Stimulated activated CD4-positive, alpha-beta T cell treated with anti-CD3 and anti-CD28 coated beads, Interleukin-12 subunit alpha, Interleukin-12 subunit beta, amount 100 ng/mL, for 48 hours (primary cell): Measurements from ENCODE around the gene GRB2.
"Not testable (repeated sequence)": the region's sequence is repeated elsewhere in the genome, so short reads cannot be mapped to it uniquely, and the experiment has no call there.

Experiments
- DNase-seq, 3 donors: peaks; one replicate each; pipeline ENCODE4 v3.0.0-alpha.2; 2020; ENCODE audit warnings: low read depth in 2 of 3, low spot score in 1 of 3

GRB2 gene

GRCh38 chr17:75321506-75321905 is 84.0 kb downstream of the GRB2 start:
- DNase-seq, result no peak

- no peak for DNase-seq
These were observed 85.4 kb downstream of the GRB2 start for GRCh38 chr17:75319904-75320691.

GRCh38 chr17:75318615-75319222 is 86.8 kb downstream of the GRB2 start:
- no peak for DNase-seq

DNA sequence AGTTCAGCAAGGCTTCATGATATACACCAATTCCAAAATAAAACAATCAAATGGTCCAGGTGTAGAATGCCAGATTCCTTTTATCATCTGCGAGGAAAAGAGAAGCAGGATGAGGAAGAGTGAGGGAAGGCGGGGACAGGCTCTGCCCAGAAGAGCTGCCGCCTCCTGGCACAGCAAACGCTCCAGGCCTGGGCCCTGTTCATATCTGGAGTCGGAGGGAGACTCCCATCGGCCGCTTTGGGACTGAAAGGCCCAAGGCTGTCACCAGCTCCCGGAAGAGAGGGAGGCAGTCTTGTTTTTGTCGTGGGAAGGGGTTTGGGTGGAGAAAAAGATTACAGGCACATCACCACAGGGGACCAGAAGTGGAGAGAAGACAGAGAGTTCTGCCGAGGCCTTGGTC is 87.3 kb downstream of the GRB2 start:
- DNase-seq, result no peak

DNA sequence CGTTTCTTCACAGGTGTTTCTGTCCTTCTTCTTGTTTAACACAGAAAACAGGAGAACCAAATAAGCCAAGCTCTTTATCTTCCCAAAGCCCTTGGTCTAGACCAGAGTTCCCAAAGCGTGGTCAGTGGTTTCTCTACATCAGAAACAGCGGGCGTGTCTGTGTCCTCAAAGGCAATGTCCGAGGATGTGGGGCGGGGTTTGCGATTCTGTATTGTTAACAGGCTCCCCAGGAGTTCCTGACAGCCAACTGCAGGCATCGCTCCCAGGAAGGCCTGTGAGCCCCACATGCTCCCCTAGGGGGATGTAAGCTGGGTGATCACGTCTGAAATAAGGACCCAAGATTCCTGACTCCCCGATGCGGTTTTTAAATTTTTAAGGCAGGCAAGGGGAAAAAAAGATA is 87.8 kb downstream of the GRB2 start:
- DNase-seq, result no peak

- DNase-seq, result no peak
These were observed 89.2 kb downstream of the GRB2 start for GRCh38 chr17:75316253-75316652.

DNA sequence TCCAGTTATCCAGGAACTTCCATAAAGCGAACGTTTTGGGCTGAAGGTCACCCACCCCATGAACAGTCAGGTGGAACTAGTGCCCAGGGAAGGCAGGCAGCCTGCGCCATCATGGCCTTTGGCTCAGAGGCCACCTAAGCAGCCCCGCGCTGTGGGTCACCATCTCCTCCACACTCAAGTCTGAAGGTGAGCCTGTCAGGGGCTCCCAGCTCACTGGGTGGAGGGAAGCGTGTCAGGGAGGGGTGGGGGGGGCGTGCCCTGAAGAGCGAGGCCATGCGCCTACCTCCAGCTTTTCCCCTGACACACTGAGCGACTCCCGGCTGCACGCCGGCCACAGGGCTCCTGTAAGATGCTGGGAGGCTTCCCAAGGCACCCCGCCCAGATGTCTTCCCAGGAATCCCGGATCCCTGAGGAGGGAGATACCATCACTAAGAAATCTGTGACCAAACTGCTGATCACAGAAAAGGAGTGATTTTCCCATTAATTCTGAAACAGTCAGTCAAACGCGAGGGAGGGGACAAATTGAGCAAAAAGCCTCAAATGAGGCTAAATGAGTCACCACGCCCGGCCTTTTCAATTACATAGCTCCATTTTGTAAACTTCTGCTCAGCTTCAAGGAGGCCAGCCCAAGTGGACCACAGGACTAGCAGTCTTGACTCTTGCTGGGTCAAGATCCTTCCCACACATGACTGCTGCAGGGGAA is 89.8 kb downstream of the GRB2 start:
- peak in 1 of 3 donors; percentile 42 for DNase-seq

DNA sequence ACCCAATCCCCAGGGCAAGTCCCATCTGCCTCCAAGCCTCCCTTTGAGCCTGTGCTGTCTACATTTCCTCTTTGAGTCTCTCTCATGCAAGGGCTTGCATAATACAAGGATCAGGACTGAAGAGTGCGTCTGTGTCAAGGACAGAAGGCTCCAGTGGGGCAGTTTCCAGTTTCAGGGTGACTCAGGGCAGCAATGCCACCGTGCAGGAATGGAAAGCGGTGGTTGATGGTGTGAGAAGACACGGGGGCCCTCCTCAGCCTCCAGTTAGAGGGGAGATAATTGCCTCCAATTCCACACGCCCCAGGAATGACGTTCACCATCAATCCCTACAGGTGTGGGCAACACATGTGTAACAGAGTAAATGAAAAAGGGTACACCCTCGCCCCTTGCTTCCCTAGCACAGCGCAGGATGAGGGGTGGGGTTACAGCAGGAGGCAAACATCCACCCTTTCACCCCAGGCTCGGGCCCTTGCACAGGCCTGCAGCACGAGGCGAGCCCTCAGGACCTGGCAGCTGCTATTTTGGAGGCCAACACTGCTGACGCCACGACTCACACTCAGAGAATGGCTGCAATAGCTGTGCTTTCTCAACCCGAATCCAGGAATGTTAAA is 91.4 kb downstream of the GRB2 start:
- no peak for DNase-seq

DNA sequence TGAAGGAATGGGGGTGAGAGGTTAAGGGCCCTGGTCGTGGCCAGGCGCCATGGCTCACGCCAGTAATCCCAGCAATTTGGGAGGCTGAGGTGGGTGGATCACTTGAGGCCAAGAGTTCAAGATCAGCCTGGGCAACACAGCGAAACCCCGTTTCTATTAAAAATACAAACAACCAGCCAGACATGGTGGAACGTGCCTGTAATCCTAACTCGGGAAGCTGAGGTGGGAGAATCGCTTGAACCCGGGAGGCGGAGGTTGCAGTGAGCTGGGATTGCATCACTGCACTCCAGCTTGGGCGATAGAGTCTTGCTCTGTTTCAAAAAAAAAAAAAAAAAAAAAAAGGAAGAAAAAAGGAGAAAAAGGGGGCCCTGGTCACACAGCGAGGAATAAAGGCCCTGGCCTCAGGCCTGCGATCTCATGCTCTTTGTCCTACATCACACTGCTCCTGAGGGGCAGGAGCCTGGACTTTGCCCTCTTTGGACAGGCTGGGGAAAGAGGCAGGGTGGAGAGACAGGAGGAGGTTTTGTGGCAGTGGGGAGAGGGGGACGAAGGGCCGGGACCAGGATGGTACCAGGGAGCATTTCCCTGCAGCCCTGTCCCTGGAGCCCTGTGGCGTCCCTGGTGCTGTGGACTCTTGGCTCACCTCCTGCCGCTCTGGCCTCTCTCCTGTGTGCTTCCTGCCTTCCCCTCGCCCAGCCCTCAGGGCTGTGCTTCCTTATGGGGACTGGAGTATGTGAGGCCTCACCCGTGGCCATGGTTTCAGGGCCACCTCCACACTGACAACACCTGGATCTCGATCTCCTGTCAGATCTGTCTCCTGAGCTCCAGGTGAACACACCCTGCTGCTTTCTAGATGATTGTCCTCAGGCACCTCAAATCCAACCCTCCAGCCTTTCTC is 96.5 kb downstream of the GRB2 start:
- DNase-seq, result no peak

DNA sequence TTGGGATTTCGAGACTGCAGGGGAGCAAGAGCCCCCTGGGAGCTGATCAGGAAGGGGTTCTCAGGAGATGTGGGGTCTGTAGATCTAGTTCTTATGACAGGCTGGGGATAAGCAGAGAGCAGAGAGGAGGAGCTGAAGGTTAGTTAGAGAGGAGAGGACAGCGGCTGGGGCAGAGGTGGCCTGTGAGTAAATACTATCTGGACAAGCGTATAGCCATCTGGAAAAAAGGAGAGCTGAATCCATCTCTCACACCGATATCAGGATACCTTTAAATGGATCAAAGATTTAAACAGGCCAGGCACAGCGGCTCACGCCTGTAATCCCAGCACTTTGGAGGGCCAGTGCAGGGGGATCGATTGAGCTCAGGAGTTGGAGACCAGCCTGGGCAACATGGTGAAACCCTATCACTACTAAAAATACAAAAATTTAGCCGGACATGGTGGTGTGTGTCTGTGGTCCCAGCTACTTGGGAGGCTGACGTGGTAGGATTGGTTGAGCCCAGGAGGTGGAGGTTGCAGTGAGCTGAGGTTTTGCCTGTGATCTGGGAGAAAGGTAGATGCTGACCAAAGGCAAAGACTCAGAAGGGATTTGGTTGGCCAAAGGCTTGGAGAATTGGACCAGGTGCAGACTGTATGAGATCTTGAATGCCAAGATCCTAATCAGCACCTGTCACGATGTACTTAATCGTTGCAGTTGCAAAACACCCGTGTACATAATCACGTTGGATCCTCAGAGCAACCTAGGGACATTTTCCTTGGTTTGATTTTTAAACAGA is 97.3 kb downstream of the GRB2 start:
- DNase-seq, result no peak

DNA sequence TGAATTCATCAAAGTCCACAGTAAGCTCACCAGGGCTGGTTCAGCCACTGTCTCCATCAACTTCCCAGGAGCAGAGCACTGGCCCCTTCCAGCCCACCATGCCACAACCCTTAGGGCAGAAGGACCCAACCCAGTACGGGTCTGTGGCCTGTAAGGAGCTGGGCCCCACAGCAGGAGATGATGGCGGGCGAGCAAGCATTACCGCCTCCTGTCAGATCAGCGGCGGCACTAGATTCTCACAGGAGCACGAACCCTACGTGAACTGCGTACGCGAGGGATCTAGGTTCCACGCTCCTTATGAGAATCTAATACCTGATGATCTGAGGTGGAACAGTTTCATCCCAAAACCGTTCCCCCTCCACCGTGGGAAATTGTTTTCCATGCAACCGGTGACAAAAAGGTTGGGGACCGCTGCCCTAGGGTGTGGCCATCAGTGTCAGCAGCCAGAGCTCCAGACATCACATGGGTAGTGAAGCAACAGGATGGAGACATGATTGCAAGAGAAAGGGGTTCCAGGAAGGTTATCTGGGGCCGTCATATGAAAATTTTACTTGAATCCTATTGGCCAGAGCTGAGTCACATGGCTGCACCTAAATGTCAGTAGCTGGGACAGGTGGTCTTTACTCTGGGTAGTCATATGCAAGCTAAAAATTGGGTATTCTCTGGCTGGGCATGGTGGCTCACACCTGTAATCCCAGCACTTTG is 103.8 kb downstream of the GRB2 start:
- DNase-seq, result no peak

GRCh38 chr17:75301049-75301448 is 104.4 kb downstream of the GRB2 start:
- DNase-seq, result no peak

- no peak for DNase-seq
These were observed 105.2 kb downstream of the GRB2 start for GRCh38 chr17:75300280-75300679.

DNA sequence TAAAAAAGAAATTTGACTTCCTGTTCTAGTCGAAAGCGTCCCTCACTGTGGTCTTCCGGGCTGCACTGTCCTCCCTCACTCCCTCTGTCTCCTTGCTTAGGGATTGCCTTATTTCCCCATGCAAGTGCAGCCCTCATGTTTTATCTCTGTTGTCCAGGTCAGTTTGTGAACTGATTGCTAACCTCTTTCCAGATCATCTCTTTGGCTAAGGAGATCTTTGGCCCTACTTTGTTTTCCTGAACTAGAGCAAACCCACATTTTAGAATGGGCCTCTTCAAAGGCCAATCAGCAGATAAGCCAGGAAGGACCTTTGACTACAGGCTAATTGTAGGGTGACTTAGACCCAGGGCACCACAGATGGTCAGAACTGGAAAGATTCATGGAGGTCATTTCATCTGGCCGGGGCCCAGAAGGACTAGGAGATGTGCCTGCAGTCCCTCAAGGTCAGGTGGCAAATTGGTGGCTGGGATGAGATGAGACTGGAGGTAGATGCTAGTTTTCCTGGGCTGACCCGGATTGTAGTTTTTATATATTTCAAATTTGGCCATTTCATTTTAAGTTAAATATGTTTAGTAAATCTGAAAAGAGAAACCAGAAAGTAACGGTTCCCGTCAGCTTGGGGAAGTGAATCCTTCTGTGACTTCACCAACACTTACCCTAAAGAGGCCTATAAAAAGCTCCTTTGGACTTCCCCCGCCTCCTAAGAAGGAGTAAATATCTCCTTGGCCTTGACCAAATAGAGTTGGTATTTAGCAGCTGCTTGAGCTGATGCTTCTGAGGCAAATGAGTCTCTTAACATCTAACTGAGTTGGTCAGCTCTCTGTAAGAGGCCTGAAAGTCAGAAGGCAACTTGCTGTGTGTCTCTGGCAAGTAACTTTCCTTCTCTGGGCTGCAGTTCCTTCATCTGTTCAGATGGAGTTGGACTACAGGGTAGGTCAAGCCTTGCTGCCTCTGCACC is 110.0 kb downstream of the GRB2 start:
- DNase-seq, result peak in 2 of 3 donors; percentile 29 to 37

DNA sequence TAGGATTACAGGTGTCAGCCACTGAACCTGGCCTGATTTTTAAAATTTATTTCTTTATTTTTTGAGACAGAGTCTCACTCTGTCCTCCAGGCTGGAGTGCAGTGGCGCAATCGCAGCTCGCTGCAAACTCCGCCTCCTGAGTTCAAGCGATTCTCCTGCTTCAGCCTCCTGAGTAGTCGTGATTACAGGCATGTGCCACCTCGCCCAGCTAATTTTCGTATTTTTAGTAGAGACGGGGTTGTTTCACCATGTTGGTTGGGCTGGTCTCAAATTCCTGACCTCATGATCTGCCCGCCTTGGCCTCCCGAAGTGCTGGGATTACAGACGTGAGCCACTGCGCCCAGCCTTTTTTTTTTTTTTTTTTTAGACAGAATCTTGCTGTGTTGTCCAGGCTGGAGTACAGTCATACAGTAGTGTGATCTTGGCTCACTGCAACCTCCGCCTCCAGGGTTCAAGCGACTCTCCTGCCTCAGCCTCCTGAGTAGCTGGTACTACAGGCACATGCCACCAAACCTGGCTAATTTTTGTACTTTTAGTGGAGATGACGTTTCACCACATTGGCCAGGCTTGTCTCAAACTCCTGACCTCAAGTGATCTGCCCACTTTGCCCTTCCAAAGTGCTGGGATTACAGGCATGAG is 112.5 kb downstream of the GRB2 start:
- not testable (repeated sequence) for DNase-seq

- DNase-seq, result peak; percentile 48 to 61 (median 55)
These were observed 115.6 kb downstream of the GRB2 start for GRCh38 chr17:75289832-75290337.

- peak; percentile 93 to 98 (median 95) for DNase-seq
These were observed 116.2 kb downstream of the GRB2 start, which contains the start of gene SLC25A19 for GRCh38 chr17:75289115-75289831. TSS of gene SLC25A19 (minus strand) at chr17:75289433. CDS start at chr17:75286764, 2,669 bp downstream.
